ENCODE measurements around the gene CUBN. TPM values are rescaled to one million over a fixed set of nuclear protein-coding genes. Genes with fewer than 3 reads are reported as not detected.

CUBN gene
- total RNA-seq, 2 experiments from 2014 or later = 0.25 to 0.43 TPM

DNA sequence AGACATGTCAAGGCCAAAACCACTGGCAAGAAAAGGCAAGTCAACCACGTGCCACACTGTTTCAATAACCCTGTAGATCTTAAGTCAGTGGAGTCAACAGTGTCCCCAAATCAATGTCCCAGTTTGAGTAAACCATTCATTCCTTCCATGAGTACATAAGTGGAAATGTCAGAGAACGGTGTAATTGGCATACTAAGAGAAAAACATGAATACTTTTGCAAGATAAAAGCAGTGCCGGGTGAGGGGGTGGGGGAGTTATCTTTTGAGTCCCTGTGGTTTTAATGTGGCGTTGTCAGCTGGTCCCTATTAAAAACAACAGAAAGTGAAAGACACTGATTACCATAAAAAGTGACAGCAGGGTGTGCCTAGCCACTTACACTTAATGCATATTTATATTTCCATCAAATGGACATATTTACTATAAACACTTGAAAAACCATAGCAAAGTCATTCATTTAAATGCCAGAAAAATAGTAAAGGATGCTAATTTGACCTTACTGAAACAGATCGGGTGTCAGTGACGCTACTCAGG is 350.2 kb downstream of the CUBN start:
- ATAC-seq (peak; percentile 98), DNase-seq (peak; percentile 88)
- Mint-ChIP-seq H3K27me3 (no peaks in the 10 kb centered on the region), H3K4me3 (peak overlapping the region; percentile 6), H3K36me3 (ENCODE audit: low read depth) (peaks cover 25% of the 10 kb centered on the region), H3K4me1 (peaks cover 31% of the 10 kb centered on the region), H3K9me3 (ENCODE audit: low read depth) (peaks cover 2% of the 10 kb centered on the region), H3K27ac (peak overlapping the region; percentile 74)
- POLR2A ChIA-PET = interaction anchor here (0.6 kb wide), 1 partner anchor 448 kb away, joined by 6 read pairs; no protein-coding TSS in a partner anchor
- intact Hi-C loops (cut with DNase I, micrococcal nuclease) = loop anchor here (1.0 to 10.0 kb wide), 11 partner anchors 8 to 1345 kb away; partner anchors contain the start of genes RSU1 (in 2 of the 2), C1QL3 (in 1 of the 2) and PTER (in 1 of the 2)
- CTCF ChIA-PET = interaction anchor here (0.6 to 1.0 kb wide), 4 partner anchors 9 to 336 kb away, joined by 3 to 5 read pairs (median 3); no protein-coding TSS in a partner anchor

- POLR2A ChIA-PET = no interaction called here
- DNase-seq (no peak), ATAC-seq (no peak)
- Mint-ChIP-seq H3K27ac (peak overlapping the region; percentile 76), H3K4me1 (peaks cover 33% of the 10 kb centered on the region), H3K36me3 (ENCODE audit: low read depth) (peaks cover 18% of the 10 kb centered on the region), H3K9me3 (ENCODE audit: low read depth) (no peaks in the 10 kb centered on the region), H3K27me3 (no peaks in the 10 kb centered on the region), H3K4me3 (no peak overlapping the region)
- CTCF ChIA-PET = interaction anchor here (0.6 to 1.4 kb wide), 5 partner anchors 18 to 1395 kb away, joined by 3 to 4 read pairs (median 3); no protein-coding TSS in a partner anchor
- intact Hi-C loops (cut with DNase I, micrococcal nuclease) = loop anchor here (1.0 to 10.0 kb wide), 13 partner anchors 31 to 1343 kb away; partner anchors contain the start of genes C1QL3 (in 2 of the 2) and PTER (in 2 of the 2)
Observed at GRCh38 chr10:16777473-16778370, 351.9 kb downstream of the CUBN start.

GRCh38 chr10:16776896-16777295 is 352.7 kb downstream of the CUBN start:
- peaks cover 14% of the 10 kb centered on the region for H3K36me3 Mint-ChIP-seq (ENCODE audit: low read depth)
- no peaks in the 10 kb centered on the region for H3K9me3 Mint-ChIP-seq (ENCODE audit: low read depth)
- DNase-seq (no peak), ATAC-seq (no peak)
- POLR2A ChIA-PET = no interaction called here
- H3K27ac Mint-ChIP-seq = no peak overlapping the region
- H3K27me3 Mint-ChIP-seq = no peaks in the 10 kb centered on the region
- intact Hi-C loops (cut with DNase I, micrococcal nuclease) = loop anchor here (1.0 to 10.0 kb wide), 12 partner anchors 232 to 1342 kb away; partner anchors contain the start of genes C1QL3 (in 2 of the 2) and PTER (in 2 of the 2)
- peaks cover 33% of the 10 kb centered on the region for H3K4me1 Mint-ChIP-seq
- CTCF ChIA-PET = interaction anchor here (0.8 to 1.4 kb wide), 3 partner anchors 20 to 36 kb away, joined by 3 to 4 read pairs (median 4); no protein-coding TSS in a partner anchor
- no peak overlapping the region for H3K4me3 Mint-ChIP-seq

Other genes with a start within 250 kb of the CUBN start
- gene TRDMT1, start 71.9 kb upstream of the CUBN start, total RNA-seq = 10 to 100 TPM in 1 of 2 experiments, 1 to 10 TPM in 1; 6.6 to 11.6 TPM
- gene VIM, start 98.4 kb upstream of the CUBN start, total RNA-seq = 100 to 1,000 TPM; 334 to 396 TPM